Measurements from ENCODE around the gene ALDH1A2. TPM values are rescaled to one million over a fixed set of nuclear protein-coding genes. Genes with fewer than 3 reads are reported as not detected.
A peak's percentile ranks its signal among the peaks of the same experiment; 100 is the strongest.
"Not testable (repeated sequence)": the region's sequence is repeated elsewhere in the genome, so short reads cannot be mapped to it uniquely, and the experiment has no call there.

Gene ALDH1A2
- total RNA-seq, 1 donor from 2014 or later, result 14.0 TPM

- Histone ChIP-seq H3K36me3 (no peaks in the 10 kb centered on the region), H3K27me3 (ENCODE audit: low read depth) (peaks cover 11% of the 10 kb centered on the region), H3K4me1 (peaks cover 10% of the 10 kb centered on the region), H3K9me3 (replicated peaks) (no peaks in the 10 kb centered on the region), H3K4me3 (no peak overlapping the region), H3K27ac (replicated peaks) (no peak overlapping the region)
- TF ChIP-seq, protein P1, sequence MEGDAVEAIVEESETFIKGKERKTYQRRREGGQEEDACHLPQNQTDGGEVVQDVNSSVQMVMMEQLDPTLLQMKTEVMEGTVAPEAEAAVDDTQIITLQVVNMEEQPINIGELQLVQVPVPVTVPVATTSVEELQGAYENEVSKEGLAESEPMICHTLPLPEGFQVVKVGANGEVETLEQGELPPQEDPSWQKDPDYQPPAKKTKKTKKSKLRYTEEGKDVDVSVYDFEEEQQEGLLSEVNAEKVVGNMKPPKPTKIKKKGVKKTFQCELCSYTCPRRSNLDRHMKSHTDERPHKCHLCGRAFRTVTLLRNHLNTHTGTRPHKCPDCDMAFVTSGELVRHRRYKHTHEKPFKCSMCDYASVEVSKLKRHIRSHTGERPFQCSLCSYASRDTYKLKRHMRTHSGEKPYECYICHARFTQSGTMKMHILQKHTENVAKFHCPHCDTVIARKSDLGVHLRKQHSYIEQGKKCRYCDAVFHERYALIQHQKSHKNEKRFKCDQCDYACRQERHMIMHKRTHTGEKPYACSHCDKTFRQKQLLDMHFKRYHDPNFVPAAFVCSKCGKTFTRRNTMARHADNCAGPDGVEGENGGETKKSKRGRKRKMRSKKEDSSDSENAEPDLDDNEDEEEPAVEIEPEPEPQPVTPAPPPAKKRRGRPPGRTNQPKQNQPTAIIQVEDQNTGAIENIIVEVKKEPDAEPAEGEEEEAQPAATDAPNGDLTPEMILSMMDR (IDR thresholded peaks at IDR 0.05; ENCODE audit: borderline replicate concordance), result no peak
- intact Hi-C loops (cut with micrococcal nuclease), result no loop called here
- no peak for DNase-seq
These were observed 18.4 kb downstream of the ALDH1A2 start for GRCh38 chr15:58047149-58047548.

- Histone ChIP-seq H3K27me3 (ENCODE audit: low read depth) (peaks cover 11% of the 10 kb centered on the region), H3K9me3 (replicated peaks) (no peaks in the 10 kb centered on the region), H3K36me3 (no peaks in the 10 kb centered on the region), H3K4me1 (peaks cover 10% of the 10 kb centered on the region), H3K4me3 (no peak overlapping the region), H3K27ac (replicated peaks) (no peak overlapping the region)
- intact Hi-C loops (cut with micrococcal nuclease), result no loop called here
- TF ChIP-seq, protein P1 (IDR thresholded peaks at IDR 0.05; ENCODE audit: borderline replicate concordance), result no peak
- no peak for DNase-seq
These were observed 19.0 kb downstream of the ALDH1A2 start for GRCh38 chr15:58046467-58046866.

- H3K36me3 ChIP-seq; DNase-seq; H3K9me3 ChIP-seq (replicated peaks); H3K27ac ChIP-seq (replicated peaks); H3K4me1 ChIP-seq; H3K4me3 ChIP-seq; intact Hi-C loops (cut with micrococcal nuclease): not testable (repeated sequence)
- H3K27me3 ChIP-seq (ENCODE audit: low read depth), result peaks cover 11% of the 10 kb centered on the region
These were observed 20.1 kb downstream of the ALDH1A2 start for GRCh38 chr15:58045376-58045775.

DNA sequence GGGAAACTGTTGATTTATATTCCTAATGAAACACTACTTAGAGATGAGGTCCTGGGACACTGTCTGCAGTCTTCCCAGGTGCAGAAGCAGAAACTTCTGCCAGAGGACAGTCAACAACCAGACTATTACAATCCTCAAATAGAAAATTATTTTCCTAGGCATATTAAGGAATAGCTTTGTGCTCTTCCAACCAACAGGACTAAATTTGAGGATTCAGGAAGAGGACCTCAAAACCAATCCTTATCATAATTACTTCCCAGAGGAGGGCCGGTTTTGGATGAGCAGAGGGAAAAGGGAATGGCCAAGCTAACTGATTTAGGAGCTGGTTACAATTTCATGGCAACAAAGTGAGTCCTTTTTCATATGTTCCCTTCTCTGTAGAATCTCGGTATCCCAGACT, 21.0 kb downstream of the ALDH1A2 start:
- peaks cover 7% of the 10 kb centered on the region for H3K27me3 ChIP-seq (ENCODE audit: low read depth)
- H3K4me3 ChIP-seq, result no peak overlapping the region
- peaks cover 10% of the 10 kb centered on the region for H3K4me1 ChIP-seq
- DNase-seq, result no peak
- no peaks in the 10 kb centered on the region for H3K36me3 ChIP-seq
- H3K9me3 ChIP-seq (replicated peaks), result no peaks in the 10 kb centered on the region
- TF ChIP-seq, protein P1 (IDR thresholded peaks at IDR 0.05; ENCODE audit: borderline replicate concordance), result no peak
- no peak overlapping the region for H3K27ac ChIP-seq (replicated peaks)
- intact Hi-C loops (cut with micrococcal nuclease), result no loop called here

DNA sequence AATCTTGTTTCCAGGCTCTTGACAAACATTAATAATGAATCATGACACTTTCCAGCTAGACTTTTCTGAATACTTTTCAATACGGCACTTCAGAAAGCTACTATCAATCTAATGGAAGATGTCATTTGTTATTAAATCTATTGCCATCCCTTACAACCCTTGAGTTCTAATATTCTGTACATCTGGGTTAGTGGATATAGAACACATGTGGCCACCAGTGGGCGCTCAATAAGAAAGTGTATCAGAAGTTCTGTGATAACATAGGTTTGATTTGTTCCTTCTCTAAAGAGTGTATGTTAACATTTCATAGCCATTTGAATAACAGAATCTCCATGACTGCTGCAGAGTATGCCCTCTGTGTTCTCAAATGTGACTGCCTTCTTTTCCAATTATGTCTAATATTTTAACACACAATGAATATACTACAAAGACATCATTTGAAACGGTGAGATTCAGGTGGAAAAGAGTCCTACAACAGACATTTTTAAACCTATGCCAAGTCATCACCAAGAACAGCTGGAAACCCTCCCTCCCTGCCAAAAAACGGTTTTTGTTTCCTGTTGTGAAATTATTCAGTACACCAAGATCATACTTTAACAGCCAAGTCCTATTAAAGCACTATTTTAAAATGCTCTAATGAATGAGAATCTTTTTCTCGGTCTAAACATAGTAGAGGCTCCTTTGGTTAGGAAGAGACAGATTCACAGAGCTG, 22.2 kb downstream of the ALDH1A2 start:
- TF ChIP-seq, protein P1 (IDR thresholded peaks at IDR 0.05; ENCODE audit: borderline replicate concordance), result peak; percentile 64
- H3K4me1 ChIP-seq, result peaks cover 17% of the 10 kb centered on the region
- peaks cover 5% of the 10 kb centered on the region for H3K27me3 ChIP-seq (ENCODE audit: low read depth)
- no peak overlapping the region for H3K4me3 ChIP-seq
- no peaks in the 10 kb centered on the region for H3K9me3 ChIP-seq (replicated peaks)
- intact Hi-C loops (cut with micrococcal nuclease), result no loop called here
- H3K36me3 ChIP-seq, result no peaks in the 10 kb centered on the region
- H3K27ac ChIP-seq (replicated peaks), result no peak overlapping the region
- peak; percentile 33 for DNase-seq

DNA sequence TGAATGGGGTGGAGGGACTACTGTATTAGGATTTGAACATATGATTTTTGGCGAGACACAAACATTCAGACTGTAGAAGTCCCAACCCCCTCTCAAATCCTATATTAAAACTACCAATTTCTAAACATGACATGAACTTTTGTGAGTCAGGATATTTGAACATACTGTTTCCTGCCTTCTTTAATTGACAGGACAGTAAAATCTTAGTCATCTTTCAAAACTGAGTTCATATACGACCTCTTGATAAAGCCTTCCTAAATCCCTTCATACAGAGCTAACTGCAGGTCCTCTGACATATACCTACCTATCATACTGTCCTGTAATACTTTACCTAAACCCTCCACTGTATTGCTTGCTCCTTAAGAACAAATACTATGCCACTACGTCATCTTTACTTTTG, 23.5 kb downstream of the ALDH1A2 start:
- intact Hi-C loops (cut with micrococcal nuclease), result no loop called here
- peaks cover 30% of the 10 kb centered on the region for H3K4me1 ChIP-seq
- H3K27ac ChIP-seq (replicated peaks), result no peak overlapping the region
- no peaks in the 10 kb centered on the region for H3K9me3 ChIP-seq (replicated peaks)
- H3K4me3 ChIP-seq, result no peak overlapping the region
- TF ChIP-seq, protein P1 (IDR thresholded peaks at IDR 0.05; ENCODE audit: borderline replicate concordance), result no peak
- no peaks in the 10 kb centered on the region for H3K36me3 ChIP-seq
- no peak for DNase-seq
- H3K27me3 ChIP-seq (ENCODE audit: low read depth), result peaks cover 5% of the 10 kb centered on the region

Measured in left ventricle myocardium inferior (tissue), 1 donor.